HEK293T (cell line): ENCODE data around the gene STAT5A.

ENCODE experiments used
- ARNT ChIP-seq: fragments of 450-650 bp; IDR thresholded peaks from 2 replicates; pipeline ENCODE4 v1.6.1; 2017; ENCODE audit warnings: mild to moderate bottlenecking
- BHLHE40 ChIP-seq: fragments of 450-650 bp; IDR thresholded peaks from 2 replicates; pipeline ENCODE4 v1.6.1; 2016; ENCODE audit warnings: mild to moderate bottlenecking, moderate library complexity, borderline replicate concordance
- HDGF ChIP-seq: fragments of 450-650 bp; IDR thresholded peaks from 2 replicates; pipeline ENCODE4 v1.6.1; 2017; ENCODE audit warnings: antibody characterized with exemption, borderline replicate concordance
- LEF1 ChIP-seq: fragments of 450-650 bp; IDR thresholded peaks from 2 replicates; pipeline ENCODE4 v1.6.1; 2017; ENCODE audit warnings: mild to moderate bottlenecking, borderline replicate concordance
- SP1 ChIP-seq: fragments of 450-650 bp; IDR thresholded peaks from 2 replicates; pipeline ENCODE4 v1.6.1; 2017
- SUZ12 ChIP-seq: fragments of 450-650 bp; IDR thresholded peaks from 2 replicates; pipeline ENCODE4 v1.6.1; 2016; ENCODE audit warnings: mild to moderate bottlenecking
- TF ChIP-seq, protein P1 (sequence below): fragments of 450-650 bp; IDR thresholded peaks from 2 replicates; pipeline ENCODE4 v1.6.1; 2016

DNA sequence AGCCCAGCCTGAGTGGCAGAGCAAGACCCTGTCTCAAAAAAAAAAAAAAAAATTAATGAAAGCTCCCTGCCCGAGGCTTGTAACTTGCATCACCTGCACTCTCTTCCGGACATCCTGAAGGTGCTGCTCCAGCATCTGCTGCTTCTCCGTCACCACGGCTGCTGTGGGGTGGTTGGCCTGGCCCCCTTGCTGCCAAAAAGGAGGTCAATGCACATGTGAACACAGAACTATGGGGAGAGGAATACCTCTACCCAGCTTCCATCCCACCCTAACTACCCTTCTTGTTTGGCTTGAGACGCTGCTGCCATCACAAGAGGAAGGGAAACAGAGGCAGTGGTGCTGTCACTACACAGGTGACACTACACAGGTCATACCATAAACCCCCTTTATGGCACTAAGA, 50.9 kb downstream of the STAT5A start:
- no peak for TF ChIP-seq SUZ12
- no peak for TF ChIP-seq ARNT
- no peak for TF ChIP-seq HDGF
- no peak for TF ChIP-seq LEF1
- TF ChIP-seq BHLHE40, result no peak
- TF ChIP-seq, protein P1, sequence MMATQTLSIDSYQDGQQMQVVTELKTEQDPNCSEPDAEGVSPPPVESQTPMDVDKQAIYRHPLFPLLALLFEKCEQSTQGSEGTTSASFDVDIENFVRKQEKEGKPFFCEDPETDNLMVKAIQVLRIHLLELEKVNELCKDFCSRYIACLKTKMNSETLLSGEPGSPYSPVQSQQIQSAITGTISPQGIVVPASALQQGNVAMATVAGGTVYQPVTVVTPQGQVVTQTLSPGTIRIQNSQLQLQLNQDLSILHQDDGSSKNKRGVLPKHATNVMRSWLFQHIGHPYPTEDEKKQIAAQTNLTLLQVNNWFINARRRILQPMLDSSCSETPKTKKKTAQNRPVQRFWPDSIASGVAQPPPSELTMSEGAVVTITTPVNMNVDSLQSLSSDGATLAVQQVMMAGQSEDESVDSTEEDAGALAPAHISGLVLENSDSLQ, result no peak
- TF ChIP-seq SP1, result no peak
